VCaP (cell line): ENCODE data around the gene GNS.

Source experiments
- H3K27ac ChIP-seq: fragments of 450-650 bp; 2 replicates; pipeline ENCODE4 v1.5.1; 2017
- CTCF ChIP-seq: fragments of 450-650 bp; conservative IDR thresholded peaks from 2 replicates; pipeline ENCODE4 v1.5.1; 2017; ENCODE audit warnings: mild to moderate bottlenecking, moderate library complexity

GNS gene

GRCh38 chr12:64699504-64700115, 59.6 kb downstream of the GNS start:
- no peak for TF ChIP-seq CTCF
- no peak overlapping the region for H3K27ac ChIP-seq

GRCh38 chr12:64696080-64696741, 63.0 kb downstream of the GNS start:
- peak; percentile 70 for TF ChIP-seq CTCF
- H3K27ac ChIP-seq, result peak overlapping the region; percentile 65

- peak overlapping the region; percentile 65 for H3K27ac ChIP-seq
- no peak for TF ChIP-seq CTCF
These were observed 63.7 kb downstream of the GNS start for GRCh38 chr12:64695550-64695949.

GRCh38 chr12:64694130-64695040, 64.8 kb downstream of the GNS start:
- TF ChIP-seq CTCF, result no peak
- H3K27ac ChIP-seq, result peak overlapping the region; percentile 65

GRCh38 chr12:64691795-64692583, 67.2 kb downstream of the GNS start:
- H3K27ac ChIP-seq, result peak overlapping the region; percentile 90
- no peak for TF ChIP-seq CTCF

GRCh38 chr12:64691227-64691794, 67.9 kb downstream of the GNS start:
- peak overlapping the region; percentile 90 for H3K27ac ChIP-seq
- TF ChIP-seq CTCF, result no peak

- H3K27ac ChIP-seq, result peak overlapping the region; percentile 90; the same call in 1 of the 2 replicates
These were observed 69.0 kb downstream of the GNS start for GRCh38 chr12:64690236-64690635.
